H1 (cell line): ENCODE results near the gene SUPT4H1. TPM values are rescaled to one million over a fixed set of nuclear protein-coding genes. Genes with fewer than 3 reads are reported as not detected.

Experiments
- CTCF ChIA-PET: fragments of 300-600 bp; sonication (Branson Sonifier 250); formaldehyde crosslinking; loops from one replicate; lab custom pipeline; 2021; ENCODE audit not compliant: partially characterized antibody; lab: Charles Lee
- POLR2A ChIA-PET: fragments of 300-600 bp; sonication (Branson Sonifier 250); formaldehyde crosslinking; loops from one replicate; lab custom pipeline; 2021; ENCODE audit warnings: inconsistent platforms; ENCODE audit not compliant: partially characterized antibody; lab: Charles Lee
- DNase-seq, 2 experiments: peaks; one replicate each; pipeline versions ENCODE4 v3.0.0 to v3.0.0-alpha.2; 2010 to 2022; ENCODE audit warnings: low spot score in 2 of 2, low read depth in 1 of 2, mixed read lengths in 1 of 2
- FAIRE-seq: peaks from 2 replicates; lab custom pipeline; 2011; peaks lifted over from hg19 to GRCh38; lab: Jason Lieb, UNC
- H2AFZ ChIP-seq: 2 replicates; pipeline ENCODE4 v1.8.1; 2012; ENCODE audit warnings: low read length, inconsistent platforms
- H2AK5ac ChIP-seq: 2 replicates; pipeline ENCODE4 v1.6.1; 2013; ENCODE audit warnings: low read depth, low read length
- H2BK120ac ChIP-seq: replicated peaks from 2 replicates; pipeline ENCODE3; 2013; ENCODE audit warnings: low read depth, low read length, inconsistent platforms
- H2BK12ac ChIP-seq: 2 replicates; pipeline ENCODE4 v1.6.1; 2013; ENCODE audit warnings: low read depth, low read length
- H2BK15ac ChIP-seq: 2 replicates; pipeline ENCODE4 v1.6.1; 2013; ENCODE audit warnings: low read length
- H2BK20ac ChIP-seq: 2 replicates; pipeline ENCODE4 v1.6.1; 2013; ENCODE audit warnings: low read length
- H2BK5ac ChIP-seq: 2 replicates; pipeline ENCODE4 v1.6.1; 2013; ENCODE audit warnings: low read depth, low read length
- H3K14ac ChIP-seq: 2 replicates; pipeline ENCODE4 v1.6.1; 2013; ENCODE audit warnings: inconsistent platforms; ENCODE audit not compliant: insufficient read length
- H3K18ac ChIP-seq: 2 replicates; pipeline ENCODE4 v1.6.1; 2013; ENCODE audit warnings: low read length; ENCODE audit errors: extremely low read depth
- H3K23ac ChIP-seq: 2 replicates; pipeline ENCODE4 v1.6.1; 2013; ENCODE audit warnings: inconsistent platforms; ENCODE audit not compliant: insufficient read length
- H3K23me2 ChIP-seq: 2 replicates; pipeline ENCODE4 v1.6.1; 2013; ENCODE audit warnings: low read depth, low read length
- H3K27ac ChIP-seq: 2 replicates; pipeline ENCODE4 v1.6.1; 2011; ENCODE audit warnings: low read depth, low read length, inconsistent platforms
- H3K27me3 ChIP-seq, 4 experiments: replicated peaks in 1 of 4; 1 replicate in 1 of 4; 2 replicates in 3 of 4; pipeline versions ENCODE4 v1.6.1 to v1.8.1; 2011 to 2013; ENCODE audit warnings: low read length in 3 of 4, mild to moderate bottlenecking in 3 of 4, inconsistent platforms in 2 of 4, mixed read lengths in 2 of 4, moderate library complexity in 1 of 4; ENCODE audit not compliant: control insufficient read depth in 3 of 4, insufficient read depth in 3 of 4; ENCODE audit errors: extremely low read depth in 1 of 4
- H3K36me3 ChIP-seq, 4 experiments: 2 replicates each; pipeline versions ENCODE4 v1.6.1 to v1.8.1; 2011 to 2013; ENCODE audit warnings: mild to moderate bottlenecking in 4 of 4, low read length in 3 of 4, moderate library complexity in 2 of 4, control low read depth in 1 of 4, inconsistent platforms in 1 of 4; ENCODE audit not compliant: insufficient read depth in 4 of 4, control insufficient read depth in 2 of 4
- H3K4ac ChIP-seq: replicated peaks from 2 replicates; pipeline ENCODE3; 2013; ENCODE audit warnings: low read length, low read depth, mixed read lengths, inconsistent platforms; ENCODE audit not compliant: insufficient read length
- H3K4me1 ChIP-seq, 4 experiments: replicated peaks in 1 of 4; 1 replicate in 1 of 4; 2 replicates in 3 of 4; pipeline versions ENCODE4 v1.6.1 to v1.8.1; 2011 to 2013; ENCODE audit warnings: low read length in 3 of 4, inconsistent platforms in 2 of 4, mixed read lengths in 1 of 4; ENCODE audit not compliant: insufficient read depth in 4 of 4, control insufficient read depth in 3 of 4
- H3K4me2 ChIP-seq, 2 experiments: 2 replicates each; pipeline versions ENCODE4 v1.6.1 to v1.8.1; 2011 to 2013; ENCODE audit warnings: low read depth in 2 of 2, low read length in 2 of 2, control low read depth in 1 of 2, inconsistent platforms in 1 of 2, mild to moderate bottlenecking in 1 of 2; ENCODE audit not compliant: insufficient read depth in 1 of 2
- H3K4me3 ChIP-seq, 4 experiments: fragments of 200-600, 300-600 bp in 1 of 4; sonication (generic), shearing (Covaris generic), sonication (Bioruptor Twin) in 1 of 4; 2 replicates each; pipeline versions ENCODE4 v1.5.1 to v1.8.1; 2011 to 2016; ENCODE audit warnings: low read length in 4 of 4, low read depth in 3 of 4, control low read depth in 2 of 4, inconsistent platforms in 2 of 4, mild to moderate bottlenecking in 2 of 4, mixed read lengths in 1 of 4, moderate library complexity in 1 of 4; ENCODE audit not compliant: insufficient read depth in 2 of 4; ENCODE audit errors: extremely low read depth in 1 of 4
- H3K56ac ChIP-seq: replicated peaks from 2 replicates; pipeline ENCODE3; 2013; ENCODE audit warnings: low read depth, mild to moderate bottlenecking, mixed read lengths, low read length, inconsistent platforms; ENCODE audit not compliant: insufficient read length
- H3K79me1 ChIP-seq: 2 replicates; pipeline ENCODE4 v1.6.1; 2013; ENCODE audit warnings: low read depth, low read length, control low read depth
- H3K79me2 ChIP-seq, 2 experiments: 2 replicates each; pipeline versions ENCODE4 v1.6.1 to v1.8.1; 2012 to 2013; ENCODE audit warnings: low read length in 2 of 2, mild to moderate bottlenecking in 2 of 2, inconsistent platforms in 1 of 2; ENCODE audit not compliant: insufficient read depth in 2 of 2, control insufficient read depth in 1 of 2
- H3K9ac ChIP-seq, 4 experiments: replicated peaks in 1 of 4; 1 replicate in 1 of 4; 2 replicates in 3 of 4; pipeline versions ENCODE4 v1.6.1 to v1.8.1; 2011 to 2013; ENCODE audit warnings: low read depth in 3 of 4, low read length in 3 of 4, control low read depth in 2 of 4, mild to moderate bottlenecking in 2 of 4, moderate library complexity in 2 of 4, inconsistent platforms in 1 of 4; ENCODE audit errors: extremely low read depth in 1 of 4
- H3K9me3 ChIP-seq, 2 experiments: 2 replicates each; pipeline versions ENCODE4 v1.6.1 to v1.8.1; 2012 to 2013; ENCODE audit warnings: mild to moderate bottlenecking in 2 of 2, moderate library complexity in 2 of 2, control low read depth in 1 of 2, inconsistent platforms in 1 of 2, low read depth in 1 of 2, low read length in 1 of 2, mixed read lengths in 1 of 2; ENCODE audit not compliant: insufficient read depth in 2 of 2
- H4K20me1 ChIP-seq, 2 experiments: replicated peaks in 1 of 2; 2 replicates each; pipeline versions ENCODE3 to v1.8.1; 2011 to 2013; ENCODE audit warnings: inconsistent platforms in 2 of 2, low read length in 2 of 2, mild to moderate bottlenecking in 1 of 2; ENCODE audit not compliant: insufficient read depth in 2 of 2, control insufficient read depth in 1 of 2
- H4K5ac ChIP-seq: 2 replicates; pipeline ENCODE4 v1.6.1; 2013; ENCODE audit warnings: low read length, low read depth, mixed read lengths, inconsistent platforms; ENCODE audit not compliant: insufficient read length
- H4K8ac ChIP-seq: 2 replicates; pipeline ENCODE4 v1.8.0; 2013; ENCODE audit warnings: mild to moderate bottlenecking, moderate library complexity, low read length, inconsistent platforms; ENCODE audit not compliant: insufficient read depth; ENCODE audit errors: extremely low read depth
- H4K91ac ChIP-seq: replicated peaks from 2 replicates; pipeline ENCODE3; 2013; ENCODE audit warnings: low read length, mixed read lengths, inconsistent platforms; ENCODE audit not compliant: insufficient read length
- CHD2 ChIP-seq: IDR thresholded peaks from 2 replicates; pipeline ENCODE4 v1.6.1; 2012; ENCODE audit warnings: low read length, improper control_type of control experiment
- POLR2AphosphoS5 ChIP-seq: IDR thresholded peaks from 2 replicates; pipeline ENCODE4 v1.6.1; 2011; ENCODE audit warnings: low read depth, low read length
- TAF1 ChIP-seq: IDR thresholded peaks from 2 replicates; pipeline ENCODE4 v1.6.1; 2011; ENCODE audit warnings: mild to moderate bottlenecking, low read depth, low read length
- TAF7 ChIP-seq: optimal IDR thresholded peaks from 2 replicates; pipeline ENCODE3; 2011; ENCODE audit warnings: low read depth, mild to moderate bottlenecking, inconsistent platforms, low read length, moderate library complexity, borderline replicate concordance
- WGBS, 2 experiments: shearing (Covaris generic) in 1 of 2; methylation state at CpG; one replicate each; pipeline versions ENCODE4 v1.1.6 to v1.1.7; 2013 to 2015; ENCODE audit warnings: low lambda C conversion rate in 2 of 2, mixed read lengths in 2 of 2, inconsistent platforms in 1 of 2, low coverage in 1 of 2, missing lambda C conversion rate in 1 of 2; ENCODE audit not compliant: insufficient replicate concordance in 2 of 2, insufficient coverage in 1 of 2, insufficient read length in 1 of 2; ENCODE audit errors: extremely low coverage in 1 of 2, missing lambda C conversion rate in 1 of 2; 5-methylcytosine and 5-hydroxymethylcytosine counted together
- polyA plus RNA-seq, 7 experiments: library from polyadenylated mRNA; depleted of rRNA in 3 of 7; stranded (reverse) in 5 of 7; unstranded in 2 of 7; fragments of >200 nt in 5 of 7; fragments of 200-250 nt in 2 of 7; gene quantifications; 1 replicate in 5 of 7; 2 replicates in 1 of 7; 4 replicates in 1 of 7; pipeline versions ENCODE4 v1.2.1 to v1.2.3, GENCODE V29; 2011 to 2013; ENCODE audit warnings: missing spikeins in 2 of 7, mixed read lengths in 2 of 7
- total RNA-seq: library from RNA; stranded (reverse); fragmentation: NEBNext Ultra II Directional; extraction: Animal tissue kit (Norgen Biotek cat#: 25700); gene quantifications from 2 replicates; pipeline ENCODE4 v1.2.1, GENCODE V29; 2021

SUPT4H1 gene
- total and polyA plus RNA-seq, 2 of the 8 experiments (the other 6 are each of a cell fraction or from before 2014, with no cell fraction given) = 112 to 143 TPM

- FAIRE-seq = no peak
- DNase-seq = peak in 1 of 2 experiments; percentile 23
- TF ChIP-seq POLR2AphosphoS5 = no peak
- no peak for TF ChIP-seq CHD2
- no peak for TF ChIP-seq TAF7
- TF ChIP-seq TAF1 = no peak
- Histone ChIP-seq H3K9ac (no peak overlapping the region), H3K23ac (no peak overlapping the region), H2BK120ac (no peak overlapping the region), H3K4me1 (no peaks in the 10 kb centered on the region), H3K79me1 (no peaks in the 10 kb centered on the region), H2BK20ac (no peak overlapping the region), H2BK5ac (no peak overlapping the region), H3K4me2 (no peak overlapping the region), H3K27me3 (no peaks in the 10 kb centered on the region; a peak in 1 of 7 replicates), H4K91ac (no peak overlapping the region), H3K4ac (no peak overlapping the region), H2AFZ (no peak overlapping the region), H2AK5ac (no peak overlapping the region), H3K36me3 (no peaks in the 10 kb centered on the region), H3K18ac (no peak overlapping the region), H3K4me3 (no peak overlapping the region), H3K23me2 (no peaks in the 10 kb centered on the region; the same call in 1 of the 2 replicates), H4K5ac (no peak overlapping the region), H3K9me3 (no peaks in the 10 kb centered on the region), H4K20me1 (no peaks in the 10 kb centered on the region), H3K14ac (no peak overlapping the region), H3K79me2 (no peaks in the 10 kb centered on the region), H3K56ac (no peak overlapping the region), H2BK15ac (no peak overlapping the region), H4K8ac (no peak overlapping the region; the same call in 1 of the 2 replicates), H2BK12ac (no peak overlapping the region), H3K27ac (no peak overlapping the region)
- ChIA-PET POLR2A (interaction anchor here (1.5 to 2.9 kb wide), 3 partner anchors 11 to 22 kb away, joined by 5 to 8 read pairs (median 6); no protein-coding TSS in a partner anchor), CTCF (interaction anchor here (0.8 to 21.9 kb wide), 15 partner anchors 10 to 142 kb away, joined by 3 to 384 read pairs (median 6); partner anchors contain the start of genes RNF43 and TSPOAP1)
- WGBS, 2 experiments = 93% methylated on average over 6 of the region's 6 CpGs; no CpG with 5 or more reads in 1 of the 2 experiments
Measured at GRCh38 chr17:58315281-58315711, 36.7 kb downstream of the SUPT4H1 start.
